AG09309 (cell line): Measurements from ENCODE around the gene STUB1.

Experiments used
- DNase-seq: peaks from one replicate; pipeline ENCODE4 v3.0.0-alpha.2; 2010; ENCODE audit warnings: low read depth
- H3K4me3 ChIP-seq: 2 replicates; pipeline ENCODE4 v1.5.1; 2011; ENCODE audit warnings: mild to moderate bottlenecking, low read depth, low read length, moderate library complexity; ENCODE audit not compliant: control insufficient read depth
- CTCF ChIP-seq: IDR thresholded peaks from 2 replicates; pipeline ENCODE4 v1.5.1; 2011; ENCODE audit warnings: mild to moderate bottlenecking, low read depth, low read length, inconsistent platforms; ENCODE audit not compliant: insufficient read depth, control insufficient read depth; ENCODE audit errors: missing control alignments

The STUB1 gene

GRCh38 chr16:727291-727977, 47.2 kb downstream of the STUB1 start:
- H3K4me3 ChIP-seq: peak overlapping the region; percentile 57
- TF ChIP-seq CTCF: no peak
- no peak for DNase-seq

- peak overlapping the region; percentile 57 for H3K4me3 ChIP-seq
- no peak for DNase-seq
- no peak for TF ChIP-seq CTCF
Measured at GRCh38 chr16:728131-728889, 48.1 kb downstream of the STUB1 start.

- no peak overlapping the region for H3K4me3 ChIP-seq
- no peak for TF ChIP-seq CTCF
- no peak for DNase-seq
Measured at GRCh38 chr16:728890-729744, 48.9 kb downstream of the STUB1 start.

- H3K4me3 ChIP-seq: no peak overlapping the region
- DNase-seq: no peak
Measured at GRCh38 chr16:729768-730665, 49.8 kb downstream of the STUB1 start.

GRCh38 chr16:730666-731509, 50.7 kb downstream of the STUB1 start:
- H3K4me3 ChIP-seq: no peak overlapping the region
- no peak for TF ChIP-seq CTCF
- DNase-seq: no peak

More at GRCh38 chr16:729768-730665, 49.8 kb downstream of the STUB1 start:
- TF ChIP-seq CTCF: no peak
